Measurements from ENCODE around the gene ELL.

Gene ELL

DNA sequence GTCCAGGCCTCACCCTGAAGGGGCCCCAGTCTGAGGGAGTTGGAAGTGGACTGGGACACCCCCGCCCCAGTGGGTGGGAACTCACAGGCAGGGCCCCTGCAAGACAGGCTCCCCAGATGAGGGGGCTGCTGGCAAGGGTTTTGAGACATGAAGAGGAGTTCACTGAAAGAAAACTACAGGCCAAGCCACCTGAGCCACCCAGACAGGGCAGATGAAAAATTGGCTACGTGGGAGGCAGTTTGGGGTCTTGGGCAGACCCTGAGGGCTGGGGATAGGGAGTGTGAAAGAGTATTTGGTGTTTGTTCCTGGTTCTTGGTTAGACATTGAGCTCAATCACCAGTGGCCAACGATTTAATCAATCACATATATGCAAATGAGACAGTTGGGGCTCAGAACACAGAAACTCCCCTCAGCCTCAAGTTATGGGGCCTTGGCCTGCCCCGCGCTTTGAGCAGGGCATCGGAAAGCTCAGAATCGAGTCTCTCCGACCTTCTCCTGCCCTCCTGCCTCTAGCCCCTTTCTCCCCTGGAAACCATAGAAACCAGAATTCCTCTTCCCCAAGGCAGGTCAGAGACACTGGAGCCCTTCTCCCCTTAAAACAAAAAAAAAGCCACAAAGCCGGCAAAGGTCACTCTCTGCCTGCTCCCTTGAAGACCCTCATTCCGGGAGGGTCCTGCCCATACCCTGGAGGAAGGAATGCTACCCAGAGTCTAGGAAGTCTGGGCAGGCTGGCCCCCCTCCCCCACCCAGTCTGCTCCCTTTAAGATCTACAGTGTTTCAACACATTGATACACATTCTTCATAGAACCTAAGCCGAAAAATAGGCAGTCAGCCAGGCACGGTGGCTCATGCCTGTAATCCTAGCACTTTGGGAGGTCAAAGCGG lies 82.6 kb downstream of the ELL start:
- CTCF ChIA-PET = interaction anchor here (0.5 to 2.9 kb wide), 3 partner anchors 11 to 151 kb away, joined by 3 to 16 read pairs (median 3); no protein-coding TSS in a partner anchor
- POLR2A ChIA-PET (ENCODE audit: low non-redundant PET) = no interaction called here
- TF ChIP-seq, protein P1, sequence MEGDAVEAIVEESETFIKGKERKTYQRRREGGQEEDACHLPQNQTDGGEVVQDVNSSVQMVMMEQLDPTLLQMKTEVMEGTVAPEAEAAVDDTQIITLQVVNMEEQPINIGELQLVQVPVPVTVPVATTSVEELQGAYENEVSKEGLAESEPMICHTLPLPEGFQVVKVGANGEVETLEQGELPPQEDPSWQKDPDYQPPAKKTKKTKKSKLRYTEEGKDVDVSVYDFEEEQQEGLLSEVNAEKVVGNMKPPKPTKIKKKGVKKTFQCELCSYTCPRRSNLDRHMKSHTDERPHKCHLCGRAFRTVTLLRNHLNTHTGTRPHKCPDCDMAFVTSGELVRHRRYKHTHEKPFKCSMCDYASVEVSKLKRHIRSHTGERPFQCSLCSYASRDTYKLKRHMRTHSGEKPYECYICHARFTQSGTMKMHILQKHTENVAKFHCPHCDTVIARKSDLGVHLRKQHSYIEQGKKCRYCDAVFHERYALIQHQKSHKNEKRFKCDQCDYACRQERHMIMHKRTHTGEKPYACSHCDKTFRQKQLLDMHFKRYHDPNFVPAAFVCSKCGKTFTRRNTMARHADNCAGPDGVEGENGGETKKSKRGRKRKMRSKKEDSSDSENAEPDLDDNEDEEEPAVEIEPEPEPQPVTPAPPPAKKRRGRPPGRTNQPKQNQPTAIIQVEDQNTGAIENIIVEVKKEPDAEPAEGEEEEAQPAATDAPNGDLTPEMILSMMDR (conservative IDR thresholded peaks at IDR 0.05; ENCODE audit: low read depth) = no peak
- no peak for DNase-seq (ENCODE audit: low spot score)
- H3K27ac ChIP-seq = peak overlapping the region; percentile 94

DNA sequence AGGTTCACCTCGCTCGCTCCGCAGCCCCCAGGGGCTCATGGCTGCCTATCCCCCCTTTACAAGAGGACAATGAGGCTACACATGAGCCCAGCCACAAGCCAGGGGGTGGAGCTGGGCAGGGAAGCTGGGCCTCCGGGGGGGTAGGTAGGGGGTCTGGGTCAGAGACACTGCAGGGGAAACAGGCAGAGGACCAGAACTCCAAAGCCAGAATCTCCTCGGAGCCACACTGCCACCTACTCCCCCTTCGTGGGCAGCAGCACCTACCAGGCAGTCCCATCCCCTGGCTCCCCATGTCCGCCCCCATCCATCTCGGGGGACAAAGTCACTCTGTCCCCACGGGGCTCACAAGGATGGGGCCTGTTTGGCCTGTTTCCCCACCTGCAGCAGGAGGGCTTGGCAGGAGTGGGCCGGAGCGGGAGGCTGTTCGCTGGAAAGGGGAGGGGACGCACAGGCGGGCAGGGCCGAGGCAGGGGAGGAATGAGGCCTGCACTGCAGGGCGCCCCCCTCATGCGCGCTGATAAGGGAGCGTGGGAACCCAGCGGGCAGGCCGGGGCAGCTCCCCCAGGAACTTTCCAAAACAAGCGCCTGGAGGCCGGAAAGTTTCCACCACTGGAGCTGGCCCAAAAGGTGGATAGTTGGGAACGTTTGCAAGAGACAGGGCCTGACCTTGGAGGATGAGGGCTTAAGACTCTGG lies 83.4 kb downstream of the ELL start:
- POLR2A ChIA-PET (ENCODE audit: low non-redundant PET) = interaction anchor here (0.6 kb wide), 1 partner anchor 15 kb away, joined by 3 read pairs; no protein-coding TSS in a partner anchor
- peak overlapping the region; percentile 94 for H3K27ac ChIP-seq
- TF ChIP-seq, protein P1 (conservative IDR thresholded peaks at IDR 0.05; ENCODE audit: low read depth) = 0 out of 2 replicates have a peak, but pooled peaks have one; percentile 9
- CTCF ChIA-PET = interaction anchor here (1.5 to 2.9 kb wide), 2 partner anchors 12 to 20 kb away, joined by 3 to 16 read pairs; no protein-coding TSS in a partner anchor
- DNase-seq (ENCODE audit: low spot score) = no peak

DNA sequence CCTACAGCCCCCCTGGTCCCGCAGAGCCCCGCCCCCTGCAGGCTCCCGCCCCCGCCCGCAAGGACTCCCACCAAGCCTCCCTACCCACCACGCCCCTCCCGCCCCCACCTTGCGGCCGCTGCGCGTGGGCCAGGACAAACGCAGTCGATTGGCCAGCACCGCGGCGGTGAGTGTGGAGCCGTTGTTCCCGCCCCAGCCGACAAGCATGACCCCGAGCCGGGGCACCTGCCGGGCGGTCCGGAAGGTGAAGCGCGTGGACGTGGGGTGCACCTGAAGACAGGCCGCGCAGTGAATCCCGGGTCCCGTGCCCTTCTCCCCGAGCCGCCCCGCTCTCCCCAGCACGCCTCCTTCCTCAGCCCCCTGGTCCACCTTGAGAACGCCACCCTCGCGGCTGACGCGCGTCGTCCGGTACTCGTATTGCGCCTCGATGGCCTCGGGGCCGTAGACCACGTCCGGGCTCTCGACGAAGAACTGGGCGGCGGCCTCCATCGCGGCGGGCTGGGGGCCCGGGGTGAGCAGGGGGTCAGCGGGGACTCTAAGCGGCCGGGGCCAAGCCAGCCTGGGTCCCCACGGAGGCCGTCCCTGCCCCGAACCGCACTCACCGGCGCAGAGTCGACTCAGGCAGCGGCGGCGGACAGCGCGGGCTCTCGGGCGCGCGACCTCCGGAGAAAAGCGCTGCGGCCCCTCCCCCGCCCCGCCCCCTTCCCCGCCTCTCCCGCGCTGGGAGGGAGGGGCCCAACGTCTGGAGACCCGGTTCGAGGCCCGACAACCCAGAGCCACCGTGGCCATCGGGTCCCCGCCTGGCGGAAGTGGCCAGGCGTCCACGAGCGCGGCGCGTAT lies 84.2 kb downstream of the ELL start, which contains the start of gene ISYNA1:
ISYNA1 (minus strand) TSS at position 643 of the 840 bp plus-strand sequence; CDS start at position 489, 154 bp downstream.
- CTCF ChIA-PET = no interaction called here
- DNase-seq (ENCODE audit: low spot score) = no peak
- POLR2A ChIA-PET (ENCODE audit: low non-redundant PET) = no interaction called here
- H3K27ac ChIP-seq = peak within 1 kb of the TSS; percentile 94
- TF ChIP-seq, protein P1 (conservative IDR thresholded peaks at IDR 0.05; ENCODE audit: low read depth) = no peak

DNA sequence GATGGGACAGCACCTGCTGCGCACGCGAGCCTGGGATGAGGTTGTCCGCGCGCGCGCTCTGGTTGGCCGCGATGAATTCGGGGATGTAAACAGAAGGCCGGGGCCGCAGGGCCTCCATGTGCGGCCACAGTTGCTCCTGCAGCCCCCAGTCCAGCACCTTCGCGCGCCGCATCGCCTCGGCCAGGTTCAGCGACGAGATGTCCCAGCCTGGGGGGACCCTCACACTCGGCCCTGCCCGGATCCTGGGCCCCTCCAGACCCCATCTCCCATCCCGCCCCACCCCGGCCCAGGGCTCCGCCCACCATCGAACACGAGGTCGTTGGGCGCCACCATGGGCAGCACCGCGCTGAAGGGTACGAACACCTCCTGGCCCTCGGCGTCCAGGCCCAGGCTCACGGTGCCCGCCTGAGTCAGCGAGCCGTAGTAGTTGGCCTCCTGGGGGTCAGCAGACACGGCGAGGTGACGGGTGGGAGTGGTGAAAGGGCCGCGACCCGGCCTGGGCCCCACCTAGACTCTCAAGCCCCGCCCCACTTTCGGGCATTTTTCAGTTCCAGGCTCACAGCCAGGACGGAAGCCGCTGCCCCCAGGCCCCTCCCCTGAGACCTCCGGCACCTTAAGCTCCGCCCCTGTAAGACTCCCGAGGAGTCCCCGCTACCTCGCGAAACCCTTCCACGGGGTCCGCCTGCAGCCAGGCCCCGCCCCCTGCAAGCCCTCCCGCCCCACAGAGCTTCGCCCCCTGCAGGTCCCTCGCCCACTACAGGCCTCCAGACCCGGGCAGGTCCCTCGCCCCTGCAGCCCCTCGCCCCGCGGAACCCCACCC lies 85.0 kb downstream of the ELL start:
- CTCF ChIA-PET = interaction anchor here (0.6 to 2.0 kb wide), 2 partner anchors 14 to 25 kb away, joined by 3 to 9 read pairs; no protein-coding TSS in a partner anchor
- POLR2A ChIA-PET (ENCODE audit: low non-redundant PET) = no interaction called here
- TF ChIP-seq, protein P1 (conservative IDR thresholded peaks at IDR 0.05; ENCODE audit: low read depth) = no peak
- H3K27ac ChIP-seq = peak overlapping the region; percentile 94
- DNase-seq (ENCODE audit: low spot score) = no peak

DNA sequence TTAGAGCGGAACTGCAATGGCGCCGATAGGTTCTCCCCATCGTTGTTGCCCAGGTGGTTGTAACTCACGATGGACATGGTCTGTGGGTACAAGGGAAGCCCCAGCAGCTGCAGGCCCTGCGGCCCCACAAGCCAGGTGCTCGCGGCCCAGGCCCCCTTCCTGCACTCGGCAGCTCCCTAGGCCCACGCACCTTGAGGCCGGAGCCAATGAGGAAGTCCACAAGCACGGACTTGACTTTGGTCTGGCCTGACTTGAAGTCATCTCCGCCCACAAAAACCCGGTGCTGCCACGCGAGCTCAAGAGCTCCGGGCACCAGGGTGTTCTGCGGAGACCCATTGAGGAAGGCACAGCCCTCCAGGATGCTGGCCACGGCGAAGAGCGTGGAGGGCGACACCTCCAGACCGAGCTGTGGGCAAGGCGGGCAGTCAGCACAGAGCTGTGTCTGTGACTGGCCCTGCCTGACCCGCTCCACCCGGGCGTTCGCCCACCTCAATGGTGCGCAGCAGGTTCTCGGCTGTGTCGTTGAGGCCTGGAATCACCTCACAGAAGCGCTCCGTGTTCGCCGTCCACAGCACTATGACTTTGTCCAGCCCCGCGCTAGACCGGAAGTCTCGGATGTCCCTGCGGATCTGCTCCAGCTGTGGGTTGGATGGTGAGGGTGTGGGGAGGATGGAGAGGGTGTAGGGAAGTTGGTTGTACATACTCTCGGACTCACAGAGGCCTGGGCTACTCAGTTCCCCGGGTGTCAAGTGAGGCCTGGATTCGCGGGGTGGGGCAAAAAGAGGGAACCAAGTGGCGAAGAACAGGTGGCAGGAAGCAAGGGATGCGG lies 85.8 kb downstream of the ELL start:
- ChIA-PET POLR2A (ENCODE audit: low non-redundant PET) (no interaction called here), CTCF (interaction anchor here (0.6 to 2.0 kb wide), 3 partner anchors 15 to 60 kb away, joined by 3 to 9 read pairs (median 6); no protein-coding TSS in a partner anchor)
- no peak for DNase-seq (ENCODE audit: low spot score)
- peak overlapping the region; percentile 94 for H3K27ac ChIP-seq
- TF ChIP-seq, protein P1 (conservative IDR thresholded peaks at IDR 0.05; ENCODE audit: low read depth) = no peak

Data from RWPE1 (cell line).